GM21423 (cell line): ENCODE measurements around the gene SIK3.

Source experiments
- ATAC-seq: cut with Tn5 transposase; IDR thresholded peaks from one replicate; pipeline ENCODE4 v1.9.1; 2021; ENCODE audit warnings: mild to moderate bottlenecking, moderate library complexity; ENCODE audit not compliant: unreplicated experiment

The SIK3 gene

GRCh38 chr11:116972691-116973090 lies 125.5 kb downstream of the SIK3 start:
- no peak for ATAC-seq

DNA sequence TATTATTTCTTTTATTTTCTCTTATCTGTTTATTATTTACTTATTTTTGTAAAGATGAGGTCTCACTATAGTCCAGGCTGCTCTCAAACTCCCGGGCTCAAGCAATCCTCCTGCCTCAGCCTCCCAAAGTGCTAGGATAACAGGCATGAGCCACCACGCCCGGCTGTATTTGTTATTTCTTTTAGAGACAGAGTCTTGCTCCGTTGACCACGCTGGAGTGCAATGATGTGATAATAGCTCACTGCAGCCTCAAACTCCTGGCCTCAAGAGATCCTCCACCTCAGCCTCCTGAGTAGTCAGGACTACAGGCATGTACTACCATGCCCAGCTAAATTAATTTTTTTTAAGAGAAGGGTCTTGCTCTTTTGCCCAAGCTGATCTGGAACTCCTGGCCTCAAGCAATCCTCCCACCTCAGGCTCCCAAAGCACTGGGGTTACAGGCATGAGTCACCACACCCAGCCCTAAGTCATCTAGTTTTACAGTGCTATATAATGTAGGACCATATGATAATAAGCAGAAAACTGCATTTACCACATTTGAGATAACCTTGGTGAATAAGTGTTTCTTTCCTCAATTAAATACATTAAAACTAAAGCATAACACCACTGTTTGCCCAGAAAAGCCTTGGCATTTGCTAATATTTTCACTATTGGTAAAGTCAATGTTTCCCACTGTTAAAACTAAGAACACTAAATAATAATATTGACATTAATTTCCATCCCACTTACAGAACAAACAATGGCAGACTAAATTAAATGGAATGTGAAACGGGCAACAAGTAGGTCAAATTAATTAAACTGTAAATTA lies 127.5 kb downstream of the SIK3 start:
- no peak for ATAC-seq

DNA sequence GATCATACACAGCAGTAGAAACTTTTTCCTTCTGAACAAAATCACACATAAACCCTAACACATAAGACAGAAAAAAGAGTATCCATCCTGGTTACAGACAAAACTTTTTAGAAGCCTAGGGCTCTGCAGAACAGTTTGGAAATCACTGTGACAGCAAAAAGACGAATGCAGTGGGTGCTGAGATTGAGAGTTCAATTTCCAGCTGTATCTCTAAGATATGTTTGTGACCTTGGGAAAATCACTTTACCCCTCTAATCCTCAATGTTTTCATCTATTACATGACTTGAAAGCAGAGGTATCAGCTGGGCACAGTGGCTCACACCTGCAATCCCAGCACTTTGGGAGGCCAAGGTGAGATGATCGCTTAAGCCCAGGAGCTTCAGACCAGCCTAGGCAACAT lies 128.5 kb downstream of the SIK3 start:
- no peak for ATAC-seq

- ATAC-seq: no peak
Observed at GRCh38 chr11:116964269-116964668, 134.0 kb downstream of the SIK3 start.

- ATAC-seq: no peak
Observed at GRCh38 chr11:116963813-116964212, 134.4 kb downstream of the SIK3 start.

DNA sequence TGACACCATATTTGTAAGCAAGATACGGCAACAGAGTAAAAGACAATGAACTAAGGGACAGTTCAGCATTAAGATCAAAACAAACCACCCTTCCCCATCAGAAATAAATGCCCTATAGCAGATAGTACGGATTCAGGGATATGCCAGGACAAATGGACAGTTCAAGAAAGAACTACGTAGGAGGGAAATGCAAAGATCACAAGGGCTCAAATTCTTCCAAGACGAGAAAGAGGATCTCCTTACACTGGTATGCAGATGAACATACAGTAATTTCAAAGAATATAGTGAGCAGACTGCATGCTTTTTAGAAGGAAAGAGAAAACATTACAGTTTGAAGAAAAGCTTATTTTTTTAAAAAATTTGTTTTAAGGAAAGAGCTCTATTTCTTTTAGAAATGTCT lies 136.1 kb downstream of the SIK3 start:
- ATAC-seq: no peak

DNA sequence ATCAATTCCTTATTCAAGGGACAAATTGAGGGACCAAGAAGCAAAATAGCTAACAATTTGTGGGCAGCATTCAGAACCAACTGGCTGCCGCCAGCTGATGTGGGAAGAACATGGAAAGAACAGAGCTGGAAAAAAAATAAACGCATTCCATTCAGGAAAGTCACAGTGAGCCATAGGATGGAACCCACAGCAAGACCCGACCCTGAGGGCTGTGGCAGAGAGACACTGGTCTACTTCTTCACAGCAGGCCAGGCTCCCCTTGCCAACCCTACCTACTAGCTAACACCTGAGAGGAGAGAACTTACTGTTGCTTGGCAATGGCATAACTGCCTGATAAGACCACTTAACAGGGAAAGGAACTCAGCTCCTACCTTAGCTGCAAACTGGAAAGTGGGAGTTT lies 137.3 kb downstream of the SIK3 start:
- ATAC-seq: no peak

DNA sequence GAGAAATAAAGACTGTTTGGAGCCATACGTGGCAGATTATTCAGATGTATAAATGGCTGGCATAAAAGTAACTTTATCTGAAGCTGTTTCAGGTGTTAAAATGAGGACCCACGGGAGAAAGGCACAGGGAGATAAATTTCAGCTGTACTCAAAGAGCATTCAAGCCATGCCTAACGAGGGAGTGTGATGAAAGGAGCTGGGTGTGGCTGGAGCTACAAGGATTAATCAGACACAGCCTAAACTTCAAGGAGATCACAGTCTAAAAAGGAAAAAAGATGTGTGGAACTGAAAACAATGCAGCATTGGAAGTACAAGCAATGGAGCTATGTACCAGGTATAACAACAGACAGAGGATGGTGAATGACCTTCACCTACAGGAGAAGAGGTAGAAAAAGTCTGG lies 140.0 kb downstream of the SIK3 start:
- no peak for ATAC-seq

DNA sequence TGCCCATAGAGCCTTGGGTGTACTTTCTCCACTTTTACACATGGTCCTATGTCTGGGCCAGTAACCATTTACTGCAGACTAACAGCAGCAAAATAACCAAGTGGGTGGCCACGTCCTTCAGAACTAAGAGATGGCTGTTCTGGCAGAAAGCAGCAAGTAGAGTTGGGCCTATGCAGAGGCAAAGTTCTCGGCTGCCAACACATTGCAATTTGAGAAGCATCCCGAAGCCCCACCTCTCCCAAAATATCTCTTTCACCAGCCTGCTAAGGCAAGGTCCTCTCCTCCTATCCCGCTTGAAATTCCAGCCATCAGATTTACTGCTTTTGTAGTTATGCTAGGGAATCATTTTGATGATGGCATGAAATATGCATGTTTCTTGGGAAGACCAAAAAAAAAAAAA lies 142.3 kb downstream of the SIK3 start:
- ATAC-seq: no peak

DNA sequence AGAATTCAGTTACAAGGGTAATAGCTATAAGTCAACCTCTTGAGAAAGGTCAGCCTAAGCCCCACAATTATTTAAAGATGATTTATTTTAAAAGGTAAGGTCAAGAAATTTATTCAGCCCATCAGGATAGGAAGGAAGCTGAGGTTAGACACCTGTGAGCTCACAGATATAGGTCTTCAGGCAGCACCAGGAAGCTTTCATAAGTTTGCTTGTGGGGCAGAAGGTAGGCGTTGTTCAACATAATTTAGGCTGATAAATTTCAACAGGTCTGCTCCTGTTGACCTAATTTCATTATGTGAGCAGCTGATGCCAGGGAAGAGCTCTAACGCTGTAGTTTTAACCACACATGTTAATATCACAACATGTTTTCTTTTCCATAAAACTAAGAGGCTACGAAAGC lies 142.7 kb downstream of the SIK3 start:
- ATAC-seq: no peak

- ATAC-seq: no peak
Observed at GRCh38 chr11:116953530-116954285, 144.5 kb downstream of the SIK3 start.

DNA sequence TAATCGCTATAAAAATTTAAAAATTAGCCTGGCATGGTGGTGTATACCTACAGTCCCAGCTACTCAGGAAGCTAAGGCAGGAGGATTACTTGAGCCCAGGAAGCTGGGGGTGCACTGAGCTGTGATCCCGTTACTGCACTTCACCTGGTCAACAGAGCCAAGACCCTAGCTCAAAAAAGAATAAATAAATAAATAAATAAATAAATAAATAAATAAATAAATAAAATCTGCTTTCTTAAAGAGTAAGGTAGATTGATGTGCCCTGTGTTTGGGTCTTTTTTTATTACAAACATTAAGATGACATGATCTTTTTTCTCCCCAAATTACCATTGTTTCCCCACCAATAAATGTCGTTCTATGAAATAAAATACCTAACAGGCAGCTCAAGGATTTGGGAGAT lies 146.5 kb downstream of the SIK3 start:
- no peak for ATAC-seq

- ATAC-seq: no peak
Observed at GRCh38 chr11:116950210-116950609, 148.0 kb downstream of the SIK3 start.

DNA sequence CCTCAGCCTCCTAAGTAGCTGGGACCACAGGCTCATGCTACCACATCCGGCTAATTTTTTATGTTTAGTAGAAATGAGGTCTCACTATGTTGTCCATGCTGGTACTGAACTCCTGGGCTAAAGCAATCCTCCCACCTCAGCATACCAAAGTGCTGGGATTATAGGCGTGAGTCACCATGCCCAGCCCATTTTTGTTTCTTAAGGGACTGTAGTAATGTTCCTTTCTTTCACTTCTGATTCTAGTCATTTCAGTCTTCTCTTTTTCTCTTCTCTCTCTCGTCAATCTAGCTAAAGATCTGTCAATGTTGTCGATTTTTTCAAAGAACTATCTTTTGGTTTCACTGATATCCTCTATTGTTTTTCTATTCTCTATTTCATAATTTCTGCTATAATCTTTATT lies 149.8 kb downstream of the SIK3 start:
- ATAC-seq: no peak

GRCh38 chr11:116946414-116946813 lies 151.8 kb downstream of the SIK3 start:
- ATAC-seq: no peak

DNA sequence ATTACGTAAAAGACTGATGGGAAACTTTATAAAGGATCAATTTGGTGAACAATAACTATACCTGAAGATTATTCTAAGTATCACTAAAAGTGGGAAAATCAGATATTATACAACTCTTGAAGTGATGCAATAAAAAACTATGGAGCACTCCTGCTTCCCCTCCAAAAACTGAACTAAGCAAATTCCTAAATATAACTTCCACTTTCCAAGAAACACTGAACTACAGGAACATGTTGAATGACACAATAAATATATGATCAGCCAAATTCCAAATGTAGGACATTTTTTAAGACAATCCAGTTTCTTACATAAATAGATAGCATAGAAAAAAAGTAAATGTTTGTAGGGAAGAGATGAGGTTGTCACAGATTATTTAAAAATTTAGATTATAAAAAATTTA lies 158.7 kb downstream of the SIK3 start:
- no peak for ATAC-seq

DNA sequence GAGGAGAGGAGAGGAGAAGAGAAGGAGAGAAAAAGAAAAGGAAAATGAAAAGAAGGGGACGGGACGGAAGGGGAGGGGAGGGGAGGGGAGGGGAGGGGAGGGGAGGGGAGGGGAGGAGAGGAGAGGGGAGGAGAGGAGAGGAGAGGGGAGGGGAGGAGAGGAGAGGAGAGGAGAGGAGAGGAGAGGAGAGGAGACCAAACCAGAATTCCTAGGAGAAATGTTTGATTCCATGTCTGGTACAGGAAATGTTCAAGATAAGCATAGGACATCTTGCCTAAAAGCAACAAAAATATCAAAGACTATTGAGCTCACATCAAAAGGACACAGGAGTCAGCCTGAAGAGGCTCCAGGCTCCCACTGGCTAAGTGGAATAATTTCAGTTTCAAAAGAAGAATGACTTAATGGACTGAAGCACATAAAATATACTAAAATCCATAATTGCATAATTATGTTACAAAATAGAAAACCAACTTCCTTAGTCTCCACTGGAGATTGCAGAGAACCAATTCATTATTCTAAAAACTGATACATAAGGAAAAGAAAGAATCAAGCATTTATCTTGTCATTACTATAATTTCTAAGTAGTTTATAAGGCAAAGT lies 159.7 kb downstream of the SIK3 start:
- no peak for ATAC-seq

DNA sequence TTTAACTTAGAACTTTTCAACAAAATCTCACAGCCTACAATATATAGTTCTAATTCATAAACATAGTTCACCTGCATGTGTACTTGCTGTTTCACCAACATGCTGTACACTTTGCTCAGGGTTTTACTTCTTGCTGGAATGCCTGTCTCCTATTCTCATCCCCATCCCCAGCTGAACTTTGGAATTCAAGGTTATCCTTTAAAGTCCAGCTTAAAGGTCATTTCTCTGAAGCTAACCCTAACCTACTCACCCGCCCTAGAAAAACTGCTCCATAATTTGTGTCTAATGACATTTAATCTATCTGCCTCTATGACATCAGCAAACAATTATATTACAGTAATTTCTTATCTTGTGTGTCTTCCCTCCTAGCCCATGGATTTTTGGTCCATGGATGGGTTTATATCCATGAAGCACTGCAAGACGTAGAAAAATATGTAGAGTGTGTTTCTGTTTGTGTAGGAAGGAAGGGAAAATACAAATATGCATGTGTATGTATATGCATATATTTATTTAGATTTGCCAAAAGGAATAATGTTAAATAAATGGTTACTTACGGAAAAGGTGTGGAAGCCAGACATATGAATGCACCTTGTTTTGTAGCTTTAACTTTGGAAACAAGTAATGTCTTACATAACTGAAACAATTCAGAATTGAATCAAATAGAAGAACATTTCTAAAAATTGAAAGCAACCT lies 161.3 kb downstream of the SIK3 start:
- ATAC-seq: no peak

DNA sequence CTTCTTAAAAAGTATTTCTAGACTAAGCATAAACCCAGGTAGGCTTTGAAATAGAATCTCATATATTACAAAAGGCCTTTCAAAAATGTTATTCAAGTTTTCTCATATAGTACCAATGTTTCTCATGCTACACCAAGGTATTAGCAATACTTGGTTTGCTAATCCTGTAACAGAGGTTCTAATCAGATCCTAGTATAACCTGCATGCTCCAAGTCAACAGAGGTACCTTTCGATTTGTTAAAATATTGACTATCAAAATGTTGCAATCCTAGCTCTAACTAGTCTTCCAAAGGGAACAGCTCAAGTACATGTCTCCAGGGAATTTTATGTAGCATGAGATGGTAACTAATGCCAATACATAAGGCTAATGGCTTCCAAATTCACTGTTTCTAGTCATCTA lies 162.7 kb downstream of the SIK3 start:
- ATAC-seq: no peak

GRCh38 chr11:116935089-116935488 lies 163.1 kb downstream of the SIK3 start:
- no peak for ATAC-seq

GRCh38 chr11:116933961-116934360 lies 164.3 kb downstream of the SIK3 start:
- no peak for ATAC-seq
